ENCODE results near the gene ZNF491.
A peak's percentile ranks its signal among the peaks of the same experiment; 100 is the strongest.
"Not testable (repeated sequence)": the region's sequence is repeated elsewhere in the genome, so short reads cannot be mapped to it uniquely, and the experiment has no call there.

Gene ZNF491

GRCh38 chr19:11833541-11833940 is 35.2 kb downstream of the ZNF491 start:
- DNase-seq (ENCODE audit: insufficient read length, low spot score) (no peak), FAIRE-seq (no peak)
- TF ChIP-seq CTCF (IDR thresholded peaks at IDR 0.05; ENCODE audit: insufficient read depth, missing control alignments), result no peak

- FAIRE-seq; DNase-seq (ENCODE audit: insufficient read length, low spot score): not testable (repeated sequence)
Observed at GRCh38 chr19:11835626-11836066, 37.3 kb downstream of the ZNF491 start.

- DNase-seq (ENCODE audit: insufficient read length, low spot score) (no peak), FAIRE-seq (no peak)
- TF ChIP-seq CTCF (IDR thresholded peaks at IDR 0.05; ENCODE audit: insufficient read depth, missing control alignments), result no peak
Observed at GRCh38 chr19:11843722-11844121, 45.4 kb downstream of the ZNF491 start.

- not testable (repeated sequence) for FAIRE-seq; DNase-seq (ENCODE audit: insufficient read length, low spot score)
Observed at GRCh38 chr19:11847615-11848014, 49.3 kb downstream of the ZNF491 start.

- no peak for TF ChIP-seq CTCF (IDR thresholded peaks at IDR 0.05; ENCODE audit: insufficient read depth, missing control alignments)
- DNase-seq (ENCODE audit: insufficient read length, low spot score) (no peak), FAIRE-seq (no peak)
Observed at GRCh38 chr19:11848200-11848593, 49.9 kb downstream of the ZNF491 start.

- FAIRE-seq, result no peak
- no peak for TF ChIP-seq CTCF (IDR thresholded peaks at IDR 0.05; ENCODE audit: insufficient read depth, missing control alignments)
- DNase-seq (ENCODE audit: insufficient read length, low spot score), result peak; percentile 87
Observed at GRCh38 chr19:11848594-11849469, 50.5 kb downstream of the ZNF491 start, which contains the start of gene ZNF439. Gene ZNF439 (plus strand): TSS chr19:11848726. CDS start chr19:11848868, 142 bp downstream.

GRCh38 chr19:11850289-11850688 is 52.0 kb downstream of the ZNF491 start:
- not testable (repeated sequence) for FAIRE-seq; DNase-seq (ENCODE audit: insufficient read length, low spot score)

GRCh38 chr19:11853358-11853757 is 55.0 kb downstream of the ZNF491 start:
- FAIRE-seq (no peak), DNase-seq (ENCODE audit: insufficient read length, low spot score) (no peak)
- TF ChIP-seq CTCF (IDR thresholded peaks at IDR 0.05; ENCODE audit: insufficient read depth, missing control alignments), result no peak

All from D721Med (cell line).